ENCODE measurements around the gene TNFRSF1A.
"Not testable (repeated sequence)": the region's sequence is repeated elsewhere in the genome, so short reads cannot be mapped to it uniquely, and the experiment has no call there.

Gene TNFRSF1A

DNA sequence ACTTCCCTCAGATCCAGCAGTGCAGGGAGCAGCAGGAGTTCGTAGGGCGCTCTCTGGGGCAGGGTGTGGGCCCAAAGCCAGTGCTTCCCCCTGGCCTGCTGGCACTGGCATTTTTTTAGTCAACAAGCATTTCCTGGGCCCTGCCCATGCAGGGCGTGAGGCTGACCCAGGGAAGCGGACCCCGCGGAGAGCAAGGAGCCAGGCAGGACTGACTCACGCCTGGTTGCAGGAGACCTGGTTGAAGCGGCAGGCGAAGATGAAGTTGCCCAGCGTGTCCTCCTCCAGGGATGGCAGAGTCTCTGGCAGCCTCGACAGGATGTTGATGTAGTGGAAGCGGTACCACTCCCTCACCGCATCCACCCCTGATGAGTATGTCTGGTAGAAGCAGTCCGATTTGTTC lies 20.0 kb upstream of the TNFRSF1A start:
- Histone ChIP-seq H3K4me3 (no peak overlapping the region), H3K27ac (peak overlapping the region in 13 of 21 experiments; percentile 13 to 96 (median 40))

GRCh38 chr12:6360578-6361490 lies 19.0 kb upstream of the TNFRSF1A start:
- peak overlapping the region in 10 of 21 experiments; percentile 13 to 89 (median 31) for H3K27ac ChIP-seq
- no peak overlapping the region for H3K4me3 ChIP-seq

GRCh38 chr12:6360080-6360571 lies 18.2 kb upstream of the TNFRSF1A start:
- no peak overlapping the region for H3K4me3 ChIP-seq
- no peak overlapping the region for H3K27ac ChIP-seq

- H3K27ac ChIP-seq = no peak overlapping the region
- no peak overlapping the region for H3K4me3 ChIP-seq
Observed at GRCh38 chr12:6358881-6359280, 17.0 kb upstream of the TNFRSF1A start.

DNA sequence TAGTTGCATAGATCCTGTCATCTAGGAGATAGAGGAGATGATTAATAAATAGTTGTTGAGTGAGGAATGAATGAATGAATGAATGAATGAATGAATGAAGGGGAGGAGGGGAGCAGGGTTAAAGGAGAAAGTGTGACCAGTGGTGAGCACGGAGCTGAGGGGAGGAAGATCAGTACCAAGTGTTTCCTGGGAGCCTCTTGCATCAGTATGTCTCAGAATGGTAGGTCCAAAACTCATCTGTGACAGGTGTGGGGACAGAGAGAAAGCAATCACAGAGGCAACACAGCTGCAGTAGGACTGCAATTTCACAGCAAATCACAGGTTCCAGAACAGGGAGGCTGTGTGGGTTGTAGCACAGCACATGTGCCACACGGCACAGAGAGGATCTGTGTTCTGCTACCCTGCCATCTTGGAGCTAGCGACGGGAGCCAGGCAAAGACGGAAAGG lies 14.5 kb upstream of the TNFRSF1A start:
- Histone ChIP-seq H3K27ac (no peak overlapping the region), H3K4me3 (no peak overlapping the region)

GRCh38 chr12:6355491-6356373 lies 13.9 kb upstream of the TNFRSF1A start:
- no peak overlapping the region for H3K27ac ChIP-seq
- no peak overlapping the region for H3K4me3 ChIP-seq

DNA sequence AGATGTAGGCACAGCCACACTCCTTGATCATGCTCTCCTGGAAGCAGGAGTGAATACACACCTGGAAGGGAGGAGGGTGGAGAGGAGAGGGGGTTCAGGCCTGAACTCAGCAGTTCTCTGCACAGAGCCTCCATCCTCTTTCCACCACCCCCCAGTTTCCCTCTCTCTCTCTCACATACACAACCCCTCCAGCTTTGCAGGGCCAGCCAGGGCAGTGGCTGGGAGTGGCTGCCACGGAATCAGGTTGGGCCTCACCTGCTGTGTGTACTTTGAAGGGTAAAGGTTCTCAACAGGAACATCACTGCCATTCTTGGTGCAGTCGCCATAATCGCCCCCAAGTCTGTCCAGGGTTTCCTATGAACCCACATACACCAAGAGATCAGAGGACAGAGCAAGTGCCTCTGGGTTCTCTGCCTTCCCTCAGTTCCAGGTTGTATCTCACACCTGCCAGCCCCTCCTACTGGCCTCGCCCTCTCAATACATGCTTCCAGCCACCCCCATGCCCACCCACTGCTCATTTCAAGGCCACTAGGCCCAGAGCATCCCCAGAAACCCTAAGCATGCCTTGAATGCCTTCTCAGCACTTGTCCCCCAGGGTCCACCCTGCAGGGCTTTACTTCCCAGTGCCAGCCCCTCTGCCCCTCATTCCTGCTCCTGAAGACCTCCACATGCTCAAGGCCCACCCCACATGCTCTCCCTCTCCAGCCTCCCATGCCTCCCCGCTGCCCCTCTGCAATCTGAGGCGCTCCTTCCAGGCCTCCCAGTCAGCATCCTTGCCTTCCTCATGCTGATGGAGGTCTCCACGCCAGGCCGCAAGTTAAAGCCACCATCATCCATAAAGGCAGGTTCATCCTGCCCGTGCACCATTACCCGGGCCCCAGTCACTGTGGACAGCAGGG lies 12.9 kb upstream of the TNFRSF1A start:
- H3K4me3 ChIP-seq = no peak overlapping the region
- H3K27ac ChIP-seq = no peak overlapping the region

GRCh38 chr12:6352193-6353173 lies 10.6 kb upstream of the TNFRSF1A start:
- H3K27ac ChIP-seq = peak overlapping the region in 14 of 21 experiments; percentile 3 to 63 (median 36)
- H3K4me3 ChIP-seq = no peak overlapping the region

DNA sequence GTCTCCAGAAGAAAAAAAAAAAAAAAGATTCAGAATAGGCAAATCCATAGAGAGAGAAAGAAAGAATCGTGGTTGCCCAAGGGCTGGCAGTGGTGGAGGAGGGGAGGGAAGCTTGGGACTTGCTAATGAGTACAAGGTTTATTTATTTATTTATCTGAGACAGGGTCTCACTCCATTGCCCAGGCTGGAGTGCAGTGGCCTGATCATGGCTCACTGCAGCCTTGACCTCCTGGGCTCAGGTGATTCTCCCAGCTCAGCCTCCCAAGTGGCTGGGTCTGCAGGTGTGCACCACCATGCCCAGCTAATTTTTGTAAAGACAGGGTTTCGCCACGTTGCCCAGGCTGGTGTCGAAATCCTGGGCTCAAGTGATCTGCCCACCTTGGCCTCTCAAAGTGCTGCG lies 9.7 kb upstream of the TNFRSF1A start:
- H3K4me3 ChIP-seq = no peak overlapping the region
- peak overlapping the region in 4 of 21 experiments; percentile 2 to 27 (median 16) for H3K27ac ChIP-seq

- Histone ChIP-seq H3K4me3 (no peak overlapping the region), H3K27ac (peak overlapping the region in 16 of 21 experiments; percentile 1 to 80 (median 68))
Observed at GRCh38 chr12:6347367-6348338, 5.8 kb upstream of the TNFRSF1A start.

DNA sequence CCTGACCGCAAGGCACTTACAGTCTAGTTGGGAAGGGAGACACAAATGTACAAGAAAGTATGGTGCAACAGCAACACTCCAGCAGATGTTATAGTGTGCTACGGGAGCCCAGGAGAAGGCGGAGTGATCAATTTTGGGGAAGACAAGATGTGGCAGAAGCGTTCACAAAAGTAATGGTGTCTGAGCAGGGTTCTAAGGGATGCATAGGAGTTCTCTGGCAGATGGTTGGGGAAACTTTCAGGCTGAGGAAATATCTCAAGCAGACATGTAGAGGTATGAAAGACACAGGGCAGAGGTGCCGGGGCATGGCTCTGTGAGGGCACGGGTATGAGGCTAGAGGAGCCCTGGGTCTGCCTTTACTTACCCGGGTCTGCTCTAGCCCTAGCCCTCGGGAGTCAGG lies 5.1 kb upstream of the TNFRSF1A start:
- no peak overlapping the region for H3K4me3 ChIP-seq
- peak overlapping the region in 16 of 21 experiments; percentile 1 to 80 (median 68) for H3K27ac ChIP-seq

DNA sequence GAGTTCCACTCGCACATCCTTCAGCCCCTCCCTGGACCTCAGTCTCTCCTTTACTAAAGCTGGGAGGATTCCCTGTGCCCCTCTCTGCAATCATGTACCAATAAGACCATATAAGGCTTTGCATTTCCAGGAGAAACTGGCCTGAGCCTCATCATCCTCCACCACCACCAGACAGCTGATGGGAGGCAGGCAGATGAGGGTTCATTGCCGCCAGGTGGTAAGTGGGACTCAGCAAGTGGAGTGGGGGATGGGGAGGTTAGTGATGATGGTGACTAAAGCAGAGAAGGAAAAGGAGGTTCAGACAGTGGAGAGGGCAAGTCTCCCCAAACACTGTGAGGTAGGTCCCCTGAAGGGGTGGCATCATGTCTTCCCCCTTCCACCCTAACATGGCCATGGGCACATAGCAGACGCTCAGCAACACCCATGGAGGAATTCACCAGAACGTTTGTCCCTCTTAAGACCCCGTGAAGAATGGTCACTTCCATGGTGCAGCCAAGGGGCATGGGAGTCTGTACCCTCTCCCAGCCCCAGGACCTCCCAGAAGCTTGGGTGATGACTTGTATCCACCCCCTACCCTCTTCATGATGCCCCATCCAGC lies 4.5 kb upstream of the TNFRSF1A start:
- peak overlapping the region in 14 of 21 experiments; percentile 20 to 78 (median 59) for H3K27ac ChIP-seq
- peak overlapping the region in 1 of 7 experiments; percentile 0 for H3K4me3 ChIP-seq

DNA sequence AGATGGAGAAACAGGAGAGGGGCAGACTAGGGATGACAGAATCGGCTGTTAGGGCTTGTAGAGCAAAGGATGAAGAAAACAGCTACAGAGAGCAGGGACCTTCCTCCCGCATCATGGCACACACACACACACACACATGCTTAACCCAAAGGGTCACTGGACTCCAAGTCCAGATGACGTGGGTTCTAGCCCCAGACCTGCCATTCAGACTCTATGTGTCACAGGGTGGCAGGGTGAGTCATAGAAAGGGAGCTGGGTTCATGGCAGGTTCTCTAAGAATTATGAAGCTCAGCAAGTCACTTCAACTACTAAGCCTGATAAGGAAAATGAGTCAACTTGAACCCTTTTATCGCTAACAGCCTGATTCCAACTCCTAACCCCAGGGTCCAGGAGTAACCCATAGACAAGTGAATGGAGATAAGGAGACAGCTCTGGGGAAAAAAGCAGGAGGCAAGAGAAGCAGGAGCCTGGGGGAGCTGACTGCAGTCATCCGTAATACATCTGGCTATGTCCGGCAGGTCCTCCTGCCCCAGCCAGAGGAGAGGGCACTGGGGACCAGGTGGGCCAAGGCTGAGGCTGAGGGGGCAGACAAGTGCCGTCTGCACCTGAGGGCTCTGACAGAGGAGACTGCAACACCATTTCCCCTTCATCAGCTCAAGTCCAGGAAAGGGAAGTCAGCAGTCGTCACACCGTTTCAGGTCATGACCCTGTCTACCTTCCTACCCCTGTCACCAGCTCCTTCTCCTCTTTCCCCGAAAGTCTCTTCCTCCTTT lies 3.6 kb upstream of the TNFRSF1A start:
- peak overlapping the region in 16 of 21 experiments; percentile 20 to 78 (median 50) for H3K27ac ChIP-seq
- peak overlapping the region in 1 of 7 experiments; percentile 0 for H3K4me3 ChIP-seq

GRCh38 chr12:6344101-6344660 lies 2.3 kb upstream of the TNFRSF1A start:
- H3K27ac ChIP-seq = peak overlapping the region in 11 of 21 experiments; percentile 21 to 100 (median 95)
- H3K4me3 ChIP-seq = not testable (repeated sequence)

- H3K4me3 ChIP-seq = no peak overlapping the region
- H3K27ac ChIP-seq = peak overlapping the region in 19 of 21 experiments; percentile 21 to 100 (median 99)
Observed at GRCh38 chr12:6343518-6343917, 1.6 kb upstream of the TNFRSF1A start.
